Keratinocyte (primary cell): Measurements from ENCODE around the gene ISG15. TPM values are rescaled to one million over a fixed set of nuclear protein-coding genes. Genes with fewer than 3 reads are reported as not detected.

Experiments
- DNase-seq: peaks from one replicate; pipeline ENCODE4 v3.0.0-alpha.2; 2011; ENCODE audit warnings: low read depth, missing footprints, low spot score
- FAIRE-seq: peaks from 2 replicates; lab custom pipeline; 2011; peaks lifted over from hg19 to GRCh38; lab: Jason Lieb, UNC
- H2AFZ ChIP-seq: 2 replicates; pipeline ENCODE4 v1.6.0; 2012; ENCODE audit warnings: low read length, control low read depth, inconsistent platforms; ENCODE audit not compliant: control insufficient read depth
- H3K27ac ChIP-seq: 2 replicates; pipeline ENCODE4 v1.5.1; 2011; ENCODE audit warnings: low read length; ENCODE audit not compliant: control insufficient read depth, insufficient read depth
- H3K27me3 ChIP-seq: 3 replicates; pipeline ENCODE4 v1.6.0; 2011; ENCODE audit warnings: low read length; ENCODE audit not compliant: control insufficient read depth, insufficient read depth; ENCODE audit errors: extremely low read depth
- H3K36me3 ChIP-seq, 2 experiments: 2 replicates in 1 of 2; 3 replicates in 1 of 2; pipeline ENCODE4 v1.5.1; 2011; ENCODE audit warnings: low read length in 2 of 2, mild to moderate bottlenecking in 1 of 2; ENCODE audit not compliant: control insufficient read depth in 2 of 2, insufficient read depth in 2 of 2; ENCODE audit errors: extremely low read depth in 1 of 2
- H3K4me1 ChIP-seq: 3 replicates; pipeline ENCODE4 v1.5.1; 2011; ENCODE audit warnings: low read length; ENCODE audit not compliant: control insufficient read depth, insufficient read depth; ENCODE audit errors: extremely low read depth
- H3K4me2 ChIP-seq: 3 replicates; pipeline ENCODE4 v1.6.0; 2011; ENCODE audit warnings: low read depth, low read length; ENCODE audit not compliant: control insufficient read depth, insufficient read depth; ENCODE audit errors: extremely low read depth
- H3K4me3 ChIP-seq, 3 experiments: fragments of 200-600 bp in 1 of 3; sonication (generic) in 1 of 3; 2 replicates in 2 of 3; 3 replicates in 1 of 3; pipeline ENCODE4 v1.5.1; 2011 to 2016; ENCODE audit warnings: low read length in 3 of 3, mild to moderate bottlenecking in 3 of 3, control low read depth in 2 of 3, inconsistent platforms in 1 of 3, low read depth in 1 of 3, mixed read lengths in 1 of 3, mixed run types in 1 of 3, moderate library complexity in 1 of 3; ENCODE audit not compliant: control insufficient read depth in 2 of 3, insufficient read depth in 2 of 3; ENCODE audit errors: extremely low read depth in 1 of 3
- H3K79me2 ChIP-seq: 2 replicates; pipeline ENCODE4 v1.6.0; 2012; ENCODE audit warnings: low read length; ENCODE audit not compliant: control insufficient read depth, insufficient read depth
- H3K9ac ChIP-seq: 3 replicates; pipeline ENCODE4 v1.6.0; 2011; ENCODE audit warnings: low read length; ENCODE audit not compliant: control insufficient read depth, insufficient read depth; ENCODE audit errors: extremely low read depth
- H3K9me1 ChIP-seq: 3 replicates; pipeline ENCODE4 v1.6.0; 2011; ENCODE audit warnings: low read length; ENCODE audit not compliant: control insufficient read depth, insufficient read depth; ENCODE audit errors: extremely low read depth
- H3K9me3 ChIP-seq: 2 replicates; pipeline ENCODE4 v1.5.1; 2012; ENCODE audit warnings: low read depth, low read length; ENCODE audit not compliant: control insufficient read depth
- H4K20me1 ChIP-seq: 3 replicates; pipeline ENCODE4 v1.6.0; 2011; ENCODE audit warnings: low read length; ENCODE audit not compliant: control insufficient read depth, insufficient read depth; ENCODE audit errors: extremely low read depth
- CTCF ChIP-seq, 3 experiments: IDR thresholded peaks in 1 of 3; conservative IDR thresholded peaks in 1 of 3; optimal IDR thresholded peaks in 1 of 3; 2 replicates in 2 of 3; 3 replicates in 1 of 3; pipeline versions ENCODE3 to v1.5.1; 2011; ENCODE audit warnings: low read length in 3 of 3, mild to moderate bottlenecking in 3 of 3, moderate library complexity in 2 of 3, control low read depth in 1 of 3, inconsistent platforms in 1 of 3; ENCODE audit not compliant: insufficient read depth in 2 of 3; ENCODE audit errors: extremely low read depth in 1 of 3
- EZH2 ChIP-seq: IDR thresholded peaks from one replicate; pipeline ENCODE4 v1.6.1; 2012; ENCODE audit warnings: inconsistent platforms, mild to moderate bottlenecking, low read length, moderate library complexity
- dilution Hi-C: fragments of 300-500 bp; cut with MboI; formaldehyde crosslinking; loops from one replicate; pipeline ENCODE4 v1.7.0; 2020; ENCODE audit warnings: low sequenced_read_pairs; ENCODE audit not compliant: extremely low pct_ligation_motif_present
- polyA plus RNA-seq, 5 experiments: library from polyadenylated mRNA; depleted of rRNA in 3 of 5; stranded (reverse) in 3 of 5; stranded (forward) in 1 of 5; unstranded in 1 of 5; fragments of >200 nt; gene quantifications; 1 replicate in 1 of 5; 2 replicates in 3 of 5; 3 replicates in 1 of 5; pipeline versions ENCODE4 v1.2.1 to v1.2.3, GENCODE V29; 2011 to 2012; ENCODE audit warnings: missing spikeins in 2 of 5, low read depth in 1 of 5, low replicate concordance in 1 of 5

ISG15 gene
- polyA plus RNA-seq, 1 donor (not counting 4 experiments of a cell fraction or from before 2014, with no cell fraction given): 246 TPM

- dilution Hi-C loops: no loop called here
- H3K4me3 ChIP-seq: peak overlapping the region; percentile 64 to 67 (median 66)
- TF ChIP-seq CTCF (optimal IDR thresholded peaks at IDR 0.05 in 1 of 3, IDR thresholded peaks at IDR 0.05 in 1 of 3, conservative IDR thresholded peaks at IDR 0.05 in 1 of 3; ENCODE audit: extremely low read depth in 1 of 3, insufficient read depth in 2 of 3, low read length in 3 of 3) (no peak), EZH2 (no peak)
- no peaks in the 10 kb centered on the region for H3K79me2 ChIP-seq
- no peaks in the 10 kb centered on the region for H3K36me3 ChIP-seq
- H3K9me1 ChIP-seq: no peaks in the 10 kb centered on the region
- peak overlapping the region; percentile 82 for H3K4me2 ChIP-seq
- DNase-seq (no peak), FAIRE-seq (no peak)
- no peak overlapping the region for H3K27ac ChIP-seq
- H3K9me3 ChIP-seq: no peaks in the 10 kb centered on the region
- peaks cover 28% of the 10 kb centered on the region for H3K27me3 ChIP-seq
- H3K4me1 ChIP-seq: peaks cover 17% of the 10 kb centered on the region
- peaks cover 5% of the 10 kb centered on the region for H4K20me1 ChIP-seq
- H3K9ac ChIP-seq: peak overlapping the region; percentile 91
- no peak overlapping the region for H2AFZ ChIP-seq
These were observed 14.6 kb upstream of the ISG15 start for GRCh38 chr1:998745-998994.

- DNase-seq: no peak
- H3K9ac ChIP-seq: peak overlapping the region; percentile 91
These were observed 14.1 kb upstream of the ISG15 start for GRCh38 chr1:998995-999724.

More at GRCh38 chr1:998995-999724, 14.1 kb upstream of the ISG15 start:
- dilution Hi-C loops: no loop called here
- Histone ChIP-seq H4K20me1 (peaks cover 5% of the 10 kb centered on the region), H3K36me3 (no peaks in the 10 kb centered on the region), H3K4me2 (peak overlapping the region; percentile 82), H3K27ac (no peak overlapping the region), H3K9me1 (no peaks in the 10 kb centered on the region), H3K79me2 (no peaks in the 10 kb centered on the region), H3K27me3 (peaks cover 28% of the 10 kb centered on the region), H3K4me1 (peaks cover 18% of the 10 kb centered on the region), H2AFZ (no peak overlapping the region), H3K4me3 (peak overlapping the region; percentile 64 to 67 (median 66)), H3K9me3 (no peaks in the 10 kb centered on the region)
- no peak for TF ChIP-seq CTCF (optimal IDR thresholded peaks at IDR 0.05 in 1 of 3, IDR thresholded peaks at IDR 0.05 in 1 of 3, conservative IDR thresholded peaks at IDR 0.05 in 1 of 3; ENCODE audit: extremely low read depth in 1 of 3, insufficient read depth in 2 of 3, low read length in 3 of 3)
- peak; percentile 86 for TF ChIP-seq EZH2
- no peak for FAIRE-seq
